Measurements from ENCODE around the gene CRACR2B. TPM values are rescaled to one million over a fixed set of nuclear protein-coding genes. Genes with fewer than 3 reads are reported as not detected.
A peak's percentile ranks its signal among the peaks of the same experiment; 100 is the strongest.

The CRACR2B gene
- total RNA-seq, 1 donor, result 0.72 TPM

DNA sequence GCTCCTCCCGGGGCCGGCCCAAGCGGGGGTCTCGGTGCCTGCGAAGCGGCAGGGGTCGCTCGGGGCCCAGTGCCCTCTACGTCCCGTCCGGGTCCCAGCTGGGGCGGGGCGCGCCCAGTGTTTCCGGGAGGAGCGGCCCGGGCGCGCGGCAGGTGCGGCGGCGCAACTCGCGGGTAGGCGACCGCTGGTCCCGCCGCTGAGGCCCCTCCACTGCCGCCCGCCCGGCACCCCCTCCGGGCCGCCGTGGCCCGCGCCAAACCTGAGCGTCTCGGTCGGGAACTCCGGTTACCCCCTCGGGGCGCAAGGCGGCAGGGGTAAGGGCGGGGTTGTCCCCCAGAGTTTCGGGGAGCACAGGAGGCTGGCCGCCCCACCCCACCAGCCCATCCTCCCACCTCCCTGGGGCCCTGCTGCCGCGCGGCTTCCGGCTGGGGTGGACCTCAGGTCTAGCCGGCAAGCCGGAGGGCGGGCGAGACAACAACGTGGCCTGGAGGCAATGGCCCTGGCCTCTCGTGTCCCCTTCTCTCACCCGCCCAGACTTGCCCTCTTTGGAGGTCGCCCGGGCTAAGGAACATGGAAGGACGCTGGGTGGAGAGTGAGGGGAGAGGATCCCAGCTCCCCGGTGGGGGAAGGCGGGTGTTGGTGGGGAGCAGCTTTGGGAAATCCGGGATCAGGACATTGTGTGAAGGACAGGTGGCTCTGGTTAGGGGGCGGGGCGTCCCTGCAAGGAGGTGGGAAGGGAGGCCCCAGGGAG lies 398 bp upstream of the CRACR2B start:
- peak overlapping the region; percentile 58 for H3K4me3 ChIP-seq (ENCODE audit: insufficient read depth, low read length)
- TF ChIP-seq, protein P1, sequence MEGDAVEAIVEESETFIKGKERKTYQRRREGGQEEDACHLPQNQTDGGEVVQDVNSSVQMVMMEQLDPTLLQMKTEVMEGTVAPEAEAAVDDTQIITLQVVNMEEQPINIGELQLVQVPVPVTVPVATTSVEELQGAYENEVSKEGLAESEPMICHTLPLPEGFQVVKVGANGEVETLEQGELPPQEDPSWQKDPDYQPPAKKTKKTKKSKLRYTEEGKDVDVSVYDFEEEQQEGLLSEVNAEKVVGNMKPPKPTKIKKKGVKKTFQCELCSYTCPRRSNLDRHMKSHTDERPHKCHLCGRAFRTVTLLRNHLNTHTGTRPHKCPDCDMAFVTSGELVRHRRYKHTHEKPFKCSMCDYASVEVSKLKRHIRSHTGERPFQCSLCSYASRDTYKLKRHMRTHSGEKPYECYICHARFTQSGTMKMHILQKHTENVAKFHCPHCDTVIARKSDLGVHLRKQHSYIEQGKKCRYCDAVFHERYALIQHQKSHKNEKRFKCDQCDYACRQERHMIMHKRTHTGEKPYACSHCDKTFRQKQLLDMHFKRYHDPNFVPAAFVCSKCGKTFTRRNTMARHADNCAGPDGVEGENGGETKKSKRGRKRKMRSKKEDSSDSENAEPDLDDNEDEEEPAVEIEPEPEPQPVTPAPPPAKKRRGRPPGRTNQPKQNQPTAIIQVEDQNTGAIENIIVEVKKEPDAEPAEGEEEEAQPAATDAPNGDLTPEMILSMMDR (IDR thresholded peaks at IDR 0.05; ENCODE audit: extremely low read depth, low read depth, low read length), result no peak
- no peak for DNase-seq (ENCODE audit: insufficient read length, low spot score, missing footprints)
- H4K20me1 ChIP-seq (ENCODE audit: insufficient read depth, low read length), result peaks cover 26% of the 10 kb centered on the region
- H3K4me1 ChIP-seq (ENCODE audit: insufficient read depth, low read length), result peaks cover 38% of the 10 kb centered on the region
- H3K9me3 ChIP-seq (ENCODE audit: low read depth, low read length), result no peaks in the 10 kb centered on the region
- H3K4me2 ChIP-seq (ENCODE audit: insufficient read depth, low read length), result peak overlapping the region; percentile 58
- peaks cover 12% of the 10 kb centered on the region for H3K36me3 ChIP-seq (ENCODE audit: insufficient read depth, low read length)
- peaks cover 3% of the 10 kb centered on the region for H3K79me2 ChIP-seq (ENCODE audit: insufficient read depth, low read length)
- H2AFZ ChIP-seq (ENCODE audit: low read length), result no peak overlapping the region
- no peak overlapping the region for H3K27ac ChIP-seq (ENCODE audit: low read depth, low read length)
- H3K27me3 ChIP-seq (ENCODE audit: insufficient read depth, low read length), result no peaks in the 10 kb centered on the region

DNA sequence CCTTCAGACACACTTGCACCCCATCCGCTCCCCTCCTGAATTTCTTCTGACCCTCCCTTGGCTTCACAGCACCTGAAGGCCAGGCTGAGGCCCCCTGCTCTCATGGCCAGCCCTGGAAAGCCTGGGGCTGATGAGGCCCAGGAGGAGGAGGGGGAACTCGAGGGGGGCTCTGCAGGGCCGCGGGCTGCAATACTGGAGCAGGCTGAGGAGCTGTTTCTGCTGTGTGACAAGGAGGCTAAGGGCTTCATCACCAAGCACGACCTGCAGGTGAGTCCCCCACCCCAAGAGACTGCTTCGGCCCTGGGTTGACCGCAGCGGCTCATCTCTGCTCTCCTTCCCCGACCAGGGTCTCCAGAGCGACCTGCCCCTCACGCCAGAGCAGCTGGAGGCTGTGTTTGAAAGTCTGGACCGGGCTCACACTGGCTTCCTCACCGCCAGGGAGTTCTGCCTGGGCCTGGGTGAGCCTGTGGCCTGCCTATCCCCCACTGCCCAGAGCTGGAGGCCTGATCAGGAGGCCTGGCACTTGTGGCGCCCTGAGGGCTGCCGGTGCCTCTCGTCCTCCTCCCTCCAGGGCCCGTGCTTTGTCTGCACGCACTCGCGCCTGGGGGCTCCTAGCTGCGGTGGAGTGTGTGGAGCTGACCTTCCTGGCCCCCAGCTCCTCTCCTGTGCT lies 922 bp downstream of the CRACR2B start:
- no peaks in the 10 kb centered on the region for H3K9me3 ChIP-seq (ENCODE audit: low read depth, low read length)
- peak overlapping the region; percentile 74 for H2AFZ ChIP-seq (ENCODE audit: low read length)
- H3K36me3 ChIP-seq (ENCODE audit: insufficient read depth, low read length), result peaks cover 10% of the 10 kb centered on the region
- TF ChIP-seq, protein P1 (IDR thresholded peaks at IDR 0.05; ENCODE audit: extremely low read depth, low read depth, low read length), result no peak
- peak overlapping the region; percentile 85 for H3K4me2 ChIP-seq (ENCODE audit: insufficient read depth, low read length)
- H3K4me1 ChIP-seq (ENCODE audit: insufficient read depth, low read length), result peaks cover 42% of the 10 kb centered on the region
- no peaks in the 10 kb centered on the region for H3K27me3 ChIP-seq (ENCODE audit: insufficient read depth, low read length)
- no peak overlapping the region for H3K27ac ChIP-seq (ENCODE audit: low read depth, low read length)
- no peak overlapping the region for H3K4me3 ChIP-seq (ENCODE audit: insufficient read depth, low read length)
- H4K20me1 ChIP-seq (ENCODE audit: insufficient read depth, low read length), result peaks cover 23% of the 10 kb centered on the region
- no peak for DNase-seq (ENCODE audit: insufficient read length, low spot score, missing footprints)
- peaks cover 6% of the 10 kb centered on the region for H3K79me2 ChIP-seq (ENCODE audit: insufficient read depth, low read length)

DNA sequence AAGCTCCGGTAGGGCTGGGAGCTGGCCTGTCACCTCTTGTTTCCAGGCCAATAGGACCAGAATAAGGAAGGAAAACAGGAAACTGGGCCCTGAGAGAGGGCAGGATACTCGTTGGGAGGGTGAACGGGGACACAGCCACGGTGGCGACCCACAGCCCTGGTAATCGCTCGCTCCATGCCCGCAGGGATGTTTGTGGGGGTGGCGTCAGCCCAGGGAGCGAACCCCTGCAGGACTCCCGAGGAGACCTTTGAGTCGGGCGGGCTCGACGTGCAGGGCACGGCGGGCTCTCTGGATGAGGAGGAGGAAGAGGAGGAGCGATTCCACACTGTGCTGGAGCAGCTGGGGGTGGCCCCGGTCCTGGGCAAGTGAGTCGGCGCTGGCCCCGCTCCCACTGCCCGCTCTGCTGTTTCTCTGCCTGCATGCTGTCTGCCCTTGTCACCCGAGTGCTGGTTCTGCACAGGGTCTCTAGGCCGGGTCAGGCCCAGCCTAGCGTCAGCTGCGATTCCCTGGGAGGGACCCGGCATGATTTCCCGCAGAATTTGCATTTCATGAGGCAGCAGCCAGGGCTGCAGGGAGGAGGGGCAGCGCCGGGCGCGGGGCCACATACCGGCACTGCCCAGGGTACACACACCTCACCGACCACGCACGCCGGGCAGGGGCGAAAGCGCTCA lies 1.6 kb downstream of the CRACR2B start:
- Histone ChIP-seq H3K4me1 (ENCODE audit: insufficient read depth, low read length) (peaks cover 46% of the 10 kb centered on the region), H3K79me2 (ENCODE audit: insufficient read depth, low read length) (peaks cover 9% of the 10 kb centered on the region), H3K27me3 (ENCODE audit: insufficient read depth, low read length) (no peaks in the 10 kb centered on the region), H2AFZ (ENCODE audit: low read length) (peak overlapping the region; percentile 74), H3K9me3 (ENCODE audit: low read depth, low read length) (no peaks in the 10 kb centered on the region), H4K20me1 (ENCODE audit: insufficient read depth, low read length) (peaks cover 25% of the 10 kb centered on the region), H3K36me3 (ENCODE audit: insufficient read depth, low read length) (peaks cover 8% of the 10 kb centered on the region), H3K4me2 (ENCODE audit: insufficient read depth, low read length) (peak overlapping the region; percentile 85), H3K27ac (ENCODE audit: low read depth, low read length) (no peak overlapping the region), H3K4me3 (ENCODE audit: insufficient read depth, low read length) (peak overlapping the region; percentile 64)
- peak; percentile 97 for DNase-seq (ENCODE audit: insufficient read length, low spot score, missing footprints)
- TF ChIP-seq, protein P1 (IDR thresholded peaks at IDR 0.05; ENCODE audit: extremely low read depth, low read depth, low read length), result no peak
